Measurements from ENCODE around the gene NRCAM. TPM values are rescaled to one million over a fixed set of nuclear protein-coding genes. Genes with fewer than 3 reads are reported as not detected.

Gene NRCAM
- total and polyA plus RNA-seq, 2 of the 8 experiments (the other 6 are each of a cell fraction or from before 2014, with no cell fraction given), result 2.7 to 3.8 TPM

DNA sequence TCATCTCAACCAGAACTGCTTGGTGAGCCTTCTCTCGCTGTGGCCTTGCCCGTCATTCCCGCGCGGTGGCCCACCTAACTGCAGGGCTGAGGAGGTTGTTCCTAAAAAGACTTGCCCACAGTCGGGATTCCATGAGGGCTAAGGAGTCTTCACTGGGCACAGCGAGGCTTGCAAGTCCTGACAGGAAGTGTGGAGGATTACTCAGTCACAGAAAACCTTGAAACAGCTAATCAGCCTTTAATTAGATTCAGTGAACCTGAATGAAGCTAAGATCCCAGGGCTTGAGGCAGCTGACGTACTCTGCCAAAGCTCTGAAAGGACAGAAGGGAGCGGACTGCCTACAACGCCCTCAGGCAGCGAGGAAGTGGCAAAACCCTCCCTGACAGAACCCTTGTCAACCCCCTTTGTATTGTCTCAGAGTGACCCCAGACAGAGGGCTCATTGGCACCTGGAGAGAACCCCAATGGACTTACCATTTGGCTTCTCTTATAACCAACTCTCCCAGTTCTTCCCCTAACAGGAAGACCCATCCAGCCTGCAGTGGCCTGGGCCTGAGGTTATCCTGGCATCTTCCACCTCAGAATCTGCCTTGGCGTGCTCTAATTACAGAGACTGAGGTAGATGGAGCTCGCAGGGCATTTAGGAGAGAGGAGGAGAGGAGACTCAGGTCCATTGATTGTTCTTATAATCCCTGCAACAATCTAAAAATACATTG is 323.5 kb downstream of the NRCAM start (continued):
- TF ChIP-seq TAF1 (IDR thresholded peaks at IDR 0.05; ENCODE audit: low read depth, low read length), result no peak
- no peak for TF ChIP-seq ASH2L (IDR thresholded peaks at IDR 0.05; ENCODE audit: low read length)
- no peak for TF ChIP-seq SRF (IDR thresholded peaks at IDR 0.05; ENCODE audit: low read depth, low read length)
- TF ChIP-seq SP2 (IDR thresholded peaks at IDR 0.05; ENCODE audit: low read length), result no peak
- no peak for TF ChIP-seq RXRA (IDR thresholded peaks at IDR 0.05; ENCODE audit: insufficient read depth, low read depth, low read length)
- TF ChIP-seq KDM4A (IDR thresholded peaks at IDR 0.05; ENCODE audit: low read depth, low read length, severe bottlenecking), result no peak
- no peak for TF ChIP-seq FOSL1 (IDR thresholded peaks at IDR 0.05; ENCODE audit: insufficient read depth, low read depth, low read length)
- TF ChIP-seq, protein P1, sequence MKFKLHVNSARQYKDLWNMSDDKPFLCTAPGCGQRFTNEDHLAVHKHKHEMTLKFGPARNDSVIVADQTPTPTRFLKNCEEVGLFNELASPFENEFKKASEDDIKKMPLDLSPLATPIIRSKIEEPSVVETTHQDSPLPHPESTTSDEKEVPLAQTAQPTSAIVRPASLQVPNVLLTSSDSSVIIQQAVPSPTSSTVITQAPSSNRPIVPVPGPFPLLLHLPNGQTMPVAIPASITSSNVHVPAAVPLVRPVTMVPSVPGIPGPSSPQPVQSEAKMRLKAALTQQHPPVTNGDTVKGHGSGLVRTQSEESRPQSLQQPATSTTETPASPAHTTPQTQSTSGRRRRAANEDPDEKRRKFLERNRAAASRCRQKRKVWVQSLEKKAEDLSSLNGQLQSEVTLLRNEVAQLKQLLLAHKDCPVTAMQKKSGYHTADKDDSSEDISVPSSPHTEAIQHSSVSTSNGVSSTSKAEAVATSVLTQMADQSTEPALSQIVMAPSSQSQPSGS (IDR thresholded peaks at IDR 0.05; ENCODE audit: low read length), result no peak

All from H1 (cell line).